HCT116 (cell line): ENCODE measurements around the gene PPP2R5D.

Experiments
- ATF3 ChIP-seq: IDR thresholded peaks from 2 replicates; pipeline ENCODE4 v1.6.1; 2012
- CBX3 ChIP-seq: IDR thresholded peaks from 2 replicates; pipeline ENCODE4 v1.6.1; 2012; ENCODE audit warnings: low read depth
- CEBPB ChIP-seq: IDR thresholded peaks from 2 replicates; pipeline ENCODE4 v1.6.1; 2012; ENCODE audit warnings: low read depth
- ELF1 ChIP-seq: IDR thresholded peaks from 2 replicates; pipeline ENCODE4 v1.6.1; 2012; ENCODE audit warnings: low read depth, borderline replicate concordance
- EZH2 ChIP-seq: fragments of 200-600 bp; sonication (generic); IDR thresholded peaks from 2 replicates; pipeline ENCODE4 v1.6.1; 2017; ENCODE audit warnings: antibody characterized with exemption, mixed run types
- JUND ChIP-seq: IDR thresholded peaks from 2 replicates; pipeline ENCODE4 v1.6.1; 2012
- MAX ChIP-seq: IDR thresholded peaks from 2 replicates; pipeline ENCODE4 v1.6.1; 2012
- POLR2A ChIP-seq: IDR thresholded peaks from 2 replicates; pipeline ENCODE4 v1.7.0; 2011; ENCODE audit warnings: borderline replicate concordance; ENCODE audit not compliant: insufficient read depth, insufficient read length; ENCODE audit errors: extremely low read depth
- POLR2AphosphoS5 ChIP-seq: IDR thresholded peaks from 2 replicates; pipeline ENCODE4 v1.6.1; 2011; ENCODE audit warnings: mild to moderate bottlenecking, low read depth, low read length, moderate library complexity
- SP1 ChIP-seq: IDR thresholded peaks from 2 replicates; pipeline ENCODE4 v1.6.1; 2012; ENCODE audit warnings: low read depth
- YY1 ChIP-seq: IDR thresholded peaks from 2 replicates; pipeline ENCODE4 v1.6.1; 2011; ENCODE audit warnings: low read length, low read depth, moderate library complexity, mild to moderate bottlenecking; ENCODE audit not compliant: insufficient replicate concordance; ENCODE audit errors: extremely low read depth
- TF ChIP-seq, protein P1 (sequence below), 3 experiments: fragments of 200-600 bp in 1 of 3; sonication (generic) in 1 of 3; IDR thresholded peaks in 2 of 3; conservative IDR thresholded peaks in 1 of 3; 2 replicates each; pipeline ENCODE4 v1.5.1; 2012 to 2017; ENCODE audit warnings: low read depth in 2 of 3, low read length in 2 of 3, antibody characterized with exemption in 1 of 3, borderline replicate concordance in 1 of 3, control low read depth in 1 of 3, mild to moderate bottlenecking in 1 of 3, mixed read lengths in 1 of 3, mixed run types in 1 of 3, moderate library complexity in 1 of 3; ENCODE audit not compliant: insufficient read depth in 1 of 3

DNA sequence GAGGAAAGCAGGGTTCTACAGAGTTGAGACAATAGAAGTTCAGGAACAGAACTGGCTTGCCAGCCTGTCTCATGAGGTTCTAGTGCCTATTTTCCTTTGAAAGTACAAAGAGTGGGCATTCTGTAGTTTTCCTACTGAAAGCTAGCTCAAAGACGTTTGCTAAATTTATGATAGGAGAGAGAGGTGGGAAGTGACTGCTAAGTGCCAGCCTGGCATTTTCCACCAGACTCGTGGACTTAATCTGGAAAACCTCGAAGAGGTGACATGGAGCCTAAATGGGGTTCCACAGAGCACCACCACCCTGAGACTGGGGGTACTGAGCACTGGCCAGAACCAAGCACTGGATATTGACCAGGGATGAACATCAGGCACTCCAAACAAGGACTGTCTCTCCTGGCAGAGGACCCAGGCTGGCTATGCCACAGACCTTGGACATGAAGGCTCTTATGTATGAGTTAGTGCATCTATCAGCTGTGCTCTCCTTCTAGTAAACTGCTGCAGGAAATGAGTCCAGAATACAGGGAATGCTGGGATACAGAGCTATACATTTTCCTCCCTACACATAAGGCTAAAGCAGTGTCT lies 12.5 kb upstream of the PPP2R5D start:
- TF ChIP-seq POLR2AphosphoS5: no peak
- no peak for TF ChIP-seq EZH2
- TF ChIP-seq, protein P1, sequence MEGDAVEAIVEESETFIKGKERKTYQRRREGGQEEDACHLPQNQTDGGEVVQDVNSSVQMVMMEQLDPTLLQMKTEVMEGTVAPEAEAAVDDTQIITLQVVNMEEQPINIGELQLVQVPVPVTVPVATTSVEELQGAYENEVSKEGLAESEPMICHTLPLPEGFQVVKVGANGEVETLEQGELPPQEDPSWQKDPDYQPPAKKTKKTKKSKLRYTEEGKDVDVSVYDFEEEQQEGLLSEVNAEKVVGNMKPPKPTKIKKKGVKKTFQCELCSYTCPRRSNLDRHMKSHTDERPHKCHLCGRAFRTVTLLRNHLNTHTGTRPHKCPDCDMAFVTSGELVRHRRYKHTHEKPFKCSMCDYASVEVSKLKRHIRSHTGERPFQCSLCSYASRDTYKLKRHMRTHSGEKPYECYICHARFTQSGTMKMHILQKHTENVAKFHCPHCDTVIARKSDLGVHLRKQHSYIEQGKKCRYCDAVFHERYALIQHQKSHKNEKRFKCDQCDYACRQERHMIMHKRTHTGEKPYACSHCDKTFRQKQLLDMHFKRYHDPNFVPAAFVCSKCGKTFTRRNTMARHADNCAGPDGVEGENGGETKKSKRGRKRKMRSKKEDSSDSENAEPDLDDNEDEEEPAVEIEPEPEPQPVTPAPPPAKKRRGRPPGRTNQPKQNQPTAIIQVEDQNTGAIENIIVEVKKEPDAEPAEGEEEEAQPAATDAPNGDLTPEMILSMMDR (IDR thresholded peaks at IDR 0.05 in 2 of 3, conservative IDR thresholded peaks at IDR 0.05 in 1 of 3; ENCODE audit: borderline replicate concordance in 1 of 3, insufficient read depth in 1 of 3, low read depth in 2 of 3, low read length in 2 of 3): no peak
- TF ChIP-seq POLR2A: no peak
- TF ChIP-seq CBX3: no peak
- TF ChIP-seq ATF3: no peak
- TF ChIP-seq YY1: no peak
- no peak for TF ChIP-seq MAX
- no peak for TF ChIP-seq JUND
- TF ChIP-seq ELF1: no peak
- no peak for TF ChIP-seq SP1
- TF ChIP-seq CEBPB: no peak
